ENCODE data around the gene NEGR1. TPM values are rescaled to one million over a fixed set of nuclear protein-coding genes. Genes with fewer than 3 reads are reported as not detected.
"Not testable (repeated sequence)": the region's sequence is repeated elsewhere in the genome, so short reads cannot be mapped to it uniquely, and the experiment has no call there.

The NEGR1 gene
- total RNA-seq, 1 experiment from 2014 or later = 0.03 TPM

DNA sequence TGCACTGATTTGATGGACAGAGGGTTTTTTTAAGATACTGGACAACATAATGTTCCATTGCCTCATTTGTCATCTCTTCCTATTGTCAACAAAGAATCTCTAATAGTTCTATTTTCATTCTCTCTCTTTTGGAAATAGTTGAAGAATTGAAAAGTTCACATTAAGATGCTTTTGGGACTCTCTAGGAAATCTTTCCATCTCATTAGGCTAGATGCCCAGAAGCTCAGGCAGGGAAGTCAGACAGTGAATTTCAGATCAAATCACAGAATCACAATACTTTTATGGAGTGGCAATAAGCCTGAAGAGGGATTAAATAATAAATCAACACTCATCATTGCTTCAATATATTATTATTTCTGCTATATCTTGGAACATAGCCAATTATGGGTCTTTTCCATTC lies 29.2 kb downstream of the NEGR1 start:
- DNase-seq (ENCODE audit: low read depth) = no peak
- in situ Hi-C loops (cut with HindIII; ENCODE audit: low pct_unique_long_range_greater_than_20kb, low sequenced_read_pairs) = no loop called here

DNA sequence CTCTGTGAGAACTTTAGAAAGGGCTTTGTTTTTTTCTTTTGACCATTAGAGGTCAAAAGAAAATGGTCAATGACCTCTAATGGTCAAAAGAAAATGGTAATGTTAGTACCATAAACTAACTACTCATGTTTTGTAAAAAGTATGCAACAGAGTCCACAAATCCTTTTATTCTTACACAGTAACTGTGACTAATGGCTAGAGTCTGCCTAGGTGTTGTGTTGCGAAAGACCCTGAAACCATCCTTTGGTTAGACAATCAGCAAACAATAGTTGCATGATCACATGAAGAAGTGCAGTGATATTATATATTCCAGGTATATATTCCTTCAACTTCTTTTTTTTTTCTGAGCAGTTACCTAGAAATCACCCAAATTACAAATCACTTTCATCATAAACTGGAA lies 40.9 kb downstream of the NEGR1 start:
- in situ Hi-C loops (cut with HindIII; ENCODE audit: low pct_unique_long_range_greater_than_20kb, low sequenced_read_pairs) = no loop called here

DNA sequence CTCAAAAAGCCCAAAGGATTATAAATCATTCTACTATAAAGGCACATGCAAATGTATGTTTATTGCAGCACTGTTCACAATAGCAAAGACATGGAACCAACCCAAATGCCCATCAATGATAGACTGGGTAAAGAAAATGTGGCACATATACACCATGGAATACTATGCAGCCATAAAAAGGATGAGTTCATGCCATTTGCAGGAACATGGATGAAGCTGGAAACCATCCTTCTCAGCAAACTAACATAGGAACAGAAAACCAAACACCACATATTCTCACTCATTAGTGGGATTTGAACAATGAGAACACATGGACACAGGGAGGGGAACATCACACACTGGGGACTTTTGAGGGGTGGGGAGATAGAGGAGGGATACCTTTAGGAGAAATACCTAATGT lies 46.4 kb downstream of the NEGR1 start:
- DNase-seq (ENCODE audit: low read depth); in situ Hi-C loops (cut with HindIII; ENCODE audit: low pct_unique_long_range_greater_than_20kb, low sequenced_read_pairs): not testable (repeated sequence)

More for the DNA sequence above, 40.9 kb downstream of the NEGR1 start:
- no peak for DNase-seq (ENCODE audit: low read depth)

DNA sequence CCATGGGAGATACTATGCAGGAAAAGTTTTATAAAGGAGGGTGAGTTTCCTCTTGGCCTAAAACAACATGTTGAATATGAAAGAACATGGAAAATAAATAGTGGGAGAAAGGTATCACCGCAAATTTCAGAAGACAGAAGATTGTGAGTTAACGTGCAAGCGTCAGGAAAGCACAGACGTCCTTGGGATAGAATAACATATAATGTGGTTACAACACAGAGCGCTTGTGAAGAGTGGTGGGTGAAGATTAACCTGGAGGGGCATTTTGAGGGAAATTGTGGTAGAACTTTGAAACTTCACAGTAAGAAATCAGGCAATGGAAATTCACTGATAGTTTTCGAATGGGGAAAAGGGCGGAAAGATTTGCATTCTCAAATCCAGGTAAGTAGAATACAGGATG lies 47.3 kb downstream of the NEGR1 start:
- in situ Hi-C loops (cut with HindIII; ENCODE audit: low pct_unique_long_range_greater_than_20kb, low sequenced_read_pairs) = no loop called here
- no peak for DNase-seq (ENCODE audit: low read depth)

DNA sequence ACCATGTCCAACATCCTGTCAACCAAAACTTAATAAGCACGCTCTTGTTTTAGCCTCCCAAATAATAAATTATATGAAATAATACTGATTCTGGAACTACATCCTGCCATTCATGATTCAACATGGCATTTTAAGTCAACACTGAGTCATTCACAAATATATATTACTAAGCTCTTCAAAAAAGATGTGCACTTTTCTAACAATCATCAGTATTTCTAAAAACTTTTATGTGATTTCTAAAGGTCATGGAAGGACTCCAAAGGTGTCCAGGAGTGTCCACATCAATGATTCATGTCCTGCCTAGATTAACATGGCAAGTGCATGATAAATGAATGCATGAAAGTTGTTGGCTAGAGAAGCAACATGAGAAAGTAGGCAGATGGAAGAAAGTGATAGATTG lies 51.6 kb downstream of the NEGR1 start:
- DNase-seq (ENCODE audit: low read depth) = no peak

DNA sequence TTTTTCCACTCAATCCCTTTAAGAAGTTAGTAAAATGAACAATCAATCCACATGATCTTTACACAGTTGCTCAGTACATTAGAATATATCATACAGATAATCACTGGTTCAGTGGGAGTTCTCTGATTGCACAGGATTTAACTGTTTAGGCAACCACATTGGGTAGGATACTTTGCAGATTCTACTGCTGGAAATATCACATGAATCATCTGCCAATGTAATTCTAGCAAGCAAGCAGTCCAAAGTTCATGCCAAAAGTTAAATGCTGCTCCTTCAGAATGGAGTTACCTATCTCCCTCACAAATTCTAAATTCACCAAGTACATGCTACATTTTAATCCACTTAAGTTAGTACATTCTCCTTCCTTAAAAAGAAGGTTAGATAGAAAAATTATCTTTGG lies 52.4 kb downstream of the NEGR1 start:
- in situ Hi-C loops (cut with HindIII; ENCODE audit: low pct_unique_long_range_greater_than_20kb, low sequenced_read_pairs) = no loop called here
- no peak for DNase-seq (ENCODE audit: low read depth)

More for the DNA sequence above, 51.6 kb downstream of the NEGR1 start:
- in situ Hi-C loops (cut with HindIII; ENCODE audit: low pct_unique_long_range_greater_than_20kb, low sequenced_read_pairs) = no loop called here

DNA sequence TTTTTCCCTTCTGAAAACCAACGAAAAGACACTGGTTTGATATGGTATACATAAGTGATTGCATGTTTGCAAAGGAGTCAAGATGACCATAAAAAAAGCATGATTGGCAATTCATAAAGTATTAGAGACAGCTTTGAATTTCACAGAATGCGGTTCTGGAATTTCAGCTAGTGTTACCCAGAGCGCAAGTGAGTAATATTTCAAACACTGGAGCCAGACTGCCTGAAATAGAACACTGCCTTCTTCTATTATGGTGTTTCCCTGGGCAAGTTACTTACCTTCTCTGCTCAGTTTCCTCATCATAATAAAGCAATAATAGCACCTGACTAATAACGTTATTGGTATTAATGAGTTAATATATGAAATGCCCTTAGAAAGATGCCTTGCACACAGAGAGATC lies 54.7 kb downstream of the NEGR1 start:
- DNase-seq (ENCODE audit: low read depth) = no peak
- in situ Hi-C loops (cut with HindIII; ENCODE audit: low pct_unique_long_range_greater_than_20kb, low sequenced_read_pairs) = no loop called here

DNA sequence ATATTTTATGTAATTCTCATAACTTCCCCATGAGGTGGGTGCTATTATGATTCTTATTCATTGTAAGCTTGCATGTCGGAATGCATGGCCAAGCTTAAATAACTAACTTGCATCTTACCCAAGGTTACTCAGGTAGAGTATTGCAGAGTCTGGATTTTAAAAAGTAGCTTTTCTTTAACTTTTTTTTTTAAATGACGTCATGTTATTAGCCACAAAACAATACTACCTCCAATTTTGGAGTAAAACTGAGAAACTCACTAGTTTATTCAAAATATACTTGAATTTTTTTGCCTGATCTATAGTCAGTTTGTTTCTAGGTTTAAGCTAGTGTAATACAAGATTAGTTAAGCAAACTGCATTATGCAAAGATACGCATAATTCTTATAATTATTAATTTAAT lies 57.8 kb downstream of the NEGR1 start:
- no peak for DNase-seq (ENCODE audit: low read depth)
- in situ Hi-C loops (cut with HindIII; ENCODE audit: low pct_unique_long_range_greater_than_20kb, low sequenced_read_pairs) = no loop called here

DNA sequence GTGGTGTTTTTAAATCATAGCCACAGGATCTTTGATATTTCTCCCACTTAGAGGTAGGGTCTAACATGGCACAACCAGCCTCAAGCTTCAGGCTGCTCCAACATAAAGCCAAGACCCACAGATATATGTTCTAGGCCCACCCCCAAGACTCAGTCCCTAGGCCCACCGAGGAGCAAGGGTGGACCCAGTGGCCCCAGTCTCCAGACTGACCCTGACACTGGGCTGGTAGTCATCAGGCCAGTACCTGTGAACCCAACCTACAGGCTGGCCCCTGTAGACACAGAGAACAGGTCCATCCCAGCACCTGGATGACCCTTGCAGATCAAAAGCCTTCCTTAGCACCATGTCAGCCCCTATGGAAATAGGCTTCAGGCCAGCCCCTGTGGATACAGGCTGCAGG lies 60.5 kb downstream of the NEGR1 start:
- in situ Hi-C loops (cut with HindIII; ENCODE audit: low pct_unique_long_range_greater_than_20kb, low sequenced_read_pairs) = no loop called here
- DNase-seq (ENCODE audit: low read depth) = no peak

DNA sequence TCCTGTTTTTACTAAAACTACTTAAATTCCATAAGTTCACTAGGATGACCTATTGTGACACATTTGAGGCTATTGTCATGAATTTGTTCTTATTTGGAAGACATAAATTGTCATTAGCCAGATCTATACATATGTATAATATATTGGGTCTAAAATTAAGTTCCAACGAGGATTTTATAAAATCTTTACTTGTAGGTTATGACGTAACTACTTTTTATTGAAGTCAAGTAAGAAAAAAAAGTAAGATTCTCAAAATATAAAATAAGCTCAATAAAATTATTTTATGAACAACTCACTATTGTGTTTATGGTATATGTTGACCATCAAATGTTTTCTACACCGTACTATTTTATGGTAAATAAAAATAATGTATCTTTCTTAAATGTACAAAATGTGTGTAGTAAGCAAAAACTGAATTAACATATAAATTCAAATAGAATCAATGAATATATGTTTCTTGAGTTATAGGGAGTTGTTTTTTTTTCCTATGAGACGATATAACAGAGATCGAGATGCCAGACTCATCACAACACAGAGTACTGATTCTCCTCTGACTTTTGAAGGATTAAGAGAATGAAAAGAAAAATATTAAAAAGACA lies 64.1 kb downstream of the NEGR1 start:
- in situ Hi-C loops (cut with HindIII; ENCODE audit: low pct_unique_long_range_greater_than_20kb, low sequenced_read_pairs) = no loop called here
- DNase-seq (ENCODE audit: low read depth) = no peak

DNA sequence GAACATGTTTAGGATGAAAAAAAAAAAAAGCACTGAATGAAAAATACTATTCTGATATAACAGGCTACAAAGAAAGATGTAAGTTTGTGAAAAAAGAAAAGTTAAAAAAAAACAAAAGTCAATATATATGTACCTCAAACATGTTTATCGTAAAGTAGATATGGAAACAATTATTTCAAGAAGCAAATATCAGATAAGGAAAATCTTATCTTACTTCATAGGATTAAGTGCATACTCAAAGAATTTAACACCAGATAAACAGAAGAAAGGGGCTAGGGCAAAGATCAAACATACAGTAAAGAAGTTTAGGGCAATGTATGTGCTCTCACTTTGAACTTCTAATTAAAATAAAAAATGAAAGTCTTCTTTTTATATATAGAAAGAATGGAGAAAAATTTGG lies 75.3 kb downstream of the NEGR1 start:
- in situ Hi-C loops (cut with HindIII; ENCODE audit: low pct_unique_long_range_greater_than_20kb, low sequenced_read_pairs) = no loop called here
- no peak for DNase-seq (ENCODE audit: low read depth)

DNA sequence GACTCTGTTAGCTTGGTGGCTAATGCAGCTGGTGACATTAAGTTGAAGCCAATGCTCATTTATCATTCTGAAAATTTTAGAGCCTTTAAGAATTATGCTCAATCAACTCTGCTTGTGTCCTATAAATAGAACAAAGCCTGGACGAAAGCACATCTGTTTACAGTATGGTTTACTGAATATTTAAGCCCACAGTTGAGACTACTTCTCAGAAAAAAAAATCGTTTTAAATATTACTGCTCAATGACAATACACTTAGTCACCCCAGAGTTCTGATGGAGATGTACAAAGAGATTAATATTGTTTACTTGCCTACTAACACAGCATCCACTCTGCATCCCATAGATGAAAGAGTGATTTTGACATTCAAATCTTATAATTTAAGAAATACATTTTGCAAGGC lies 79.6 kb downstream of the NEGR1 start:
- in situ Hi-C loops (cut with HindIII; ENCODE audit: low pct_unique_long_range_greater_than_20kb, low sequenced_read_pairs) = no loop called here
- no peak for DNase-seq (ENCODE audit: low read depth)

DNA sequence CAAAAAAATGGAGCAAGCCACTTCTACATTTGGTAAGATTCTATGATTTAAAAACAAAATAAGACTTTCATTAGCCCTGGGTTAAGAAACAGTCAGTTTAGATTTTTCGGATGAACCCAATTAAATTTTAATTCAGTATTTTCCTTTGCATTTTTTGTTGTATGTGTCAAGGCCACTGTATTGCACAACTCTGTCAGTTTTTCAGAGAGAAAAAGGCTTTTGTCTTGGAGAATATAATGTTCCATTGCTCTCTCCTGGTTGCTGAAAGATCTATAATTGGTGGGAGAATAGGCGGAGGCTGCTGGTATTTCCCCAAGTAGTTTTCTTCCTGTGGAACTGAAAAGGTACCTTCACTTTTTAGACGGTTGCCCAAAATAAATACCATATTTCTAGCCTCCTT lies 84.6 kb downstream of the NEGR1 start:
- in situ Hi-C loops (cut with HindIII; ENCODE audit: low pct_unique_long_range_greater_than_20kb, low sequenced_read_pairs) = no loop called here
- no peak for DNase-seq (ENCODE audit: low read depth)

DNA sequence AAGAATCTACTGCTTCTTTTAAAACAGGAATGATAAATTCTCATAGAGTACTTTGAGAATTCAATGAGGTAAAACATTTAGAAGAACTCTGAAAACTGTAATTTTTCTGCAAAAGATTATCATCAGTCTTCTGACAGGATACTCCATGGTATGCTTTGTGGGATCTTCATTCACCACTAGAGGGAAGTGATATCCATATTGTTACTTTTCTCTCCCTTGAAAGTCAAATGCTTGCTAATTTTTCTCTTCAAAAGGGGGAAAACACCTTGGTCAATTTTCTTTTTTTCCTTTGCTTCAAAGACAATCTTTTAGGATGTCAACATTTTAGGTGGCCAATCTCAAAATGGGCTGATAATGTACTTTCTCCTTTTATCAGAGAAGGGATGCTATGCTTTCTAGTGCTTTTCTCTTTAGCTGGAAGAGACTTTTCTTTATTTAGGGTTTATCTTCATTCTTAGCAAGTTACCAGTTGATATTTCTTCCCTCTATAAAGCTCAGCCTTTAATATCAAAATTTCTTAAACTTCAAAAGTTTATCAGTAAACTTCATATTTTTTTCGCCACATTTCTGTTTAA lies 95.5 kb downstream of the NEGR1 start:
- DNase-seq (ENCODE audit: low read depth) = no peak
- in situ Hi-C loops (cut with HindIII; ENCODE audit: low pct_unique_long_range_greater_than_20kb, low sequenced_read_pairs) = no loop called here

DNA sequence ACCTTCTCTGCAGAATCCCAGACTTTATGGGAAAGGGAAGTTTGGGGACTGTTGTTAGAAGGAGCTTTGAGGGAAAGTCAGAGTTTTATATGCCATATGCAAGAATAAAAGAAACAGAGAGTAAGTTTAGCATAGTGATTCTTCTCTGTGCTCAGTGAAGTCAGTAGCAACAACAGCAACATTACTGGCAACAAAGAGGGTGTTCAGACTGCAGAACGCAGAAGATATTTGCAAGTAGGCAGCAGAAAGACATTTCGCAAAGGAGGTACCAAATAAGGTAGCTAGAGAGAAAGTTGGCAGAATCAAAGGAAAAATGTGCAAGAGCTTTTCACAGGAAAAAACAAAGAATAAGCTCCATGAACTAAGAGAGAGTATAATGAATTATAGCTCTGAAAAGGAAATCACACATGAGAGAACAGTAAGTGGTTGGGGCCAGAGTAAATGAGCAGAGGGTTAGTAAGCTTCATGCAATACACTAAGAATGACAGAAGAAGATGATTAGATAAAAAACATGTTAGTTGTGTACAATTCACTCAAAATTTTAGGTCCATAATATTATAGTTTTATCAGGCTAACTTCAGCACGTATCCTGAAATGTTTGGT lies 98.1 kb downstream of the NEGR1 start:
- DNase-seq (ENCODE audit: low read depth) = no peak

DNA sequence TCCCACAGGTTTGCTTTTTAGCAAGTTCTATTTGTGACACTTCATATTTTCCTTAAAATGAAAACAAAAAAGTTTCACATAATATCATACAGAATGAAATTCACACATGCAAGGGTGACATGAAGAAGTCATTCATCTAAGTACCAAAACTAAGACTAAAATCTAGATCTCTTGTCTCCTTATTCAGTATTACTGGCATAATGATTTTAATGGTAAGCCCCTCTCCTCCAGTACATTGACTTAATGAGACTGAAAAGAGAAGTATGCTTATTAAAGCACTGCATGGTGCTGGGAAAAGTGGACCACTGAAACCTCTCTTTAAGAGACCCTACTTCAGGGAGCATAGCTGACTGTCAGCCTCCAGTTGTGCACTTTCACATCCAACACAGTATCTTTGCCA lies 99.5 kb downstream of the NEGR1 start:
- in situ Hi-C loops (cut with HindIII; ENCODE audit: low pct_unique_long_range_greater_than_20kb, low sequenced_read_pairs) = no loop called here
- DNase-seq (ENCODE audit: low read depth) = no peak

More for the DNA sequence above, 98.1 kb downstream of the NEGR1 start:
- in situ Hi-C loops (cut with HindIII; ENCODE audit: low pct_unique_long_range_greater_than_20kb, low sequenced_read_pairs) = no loop called here

DNA sequence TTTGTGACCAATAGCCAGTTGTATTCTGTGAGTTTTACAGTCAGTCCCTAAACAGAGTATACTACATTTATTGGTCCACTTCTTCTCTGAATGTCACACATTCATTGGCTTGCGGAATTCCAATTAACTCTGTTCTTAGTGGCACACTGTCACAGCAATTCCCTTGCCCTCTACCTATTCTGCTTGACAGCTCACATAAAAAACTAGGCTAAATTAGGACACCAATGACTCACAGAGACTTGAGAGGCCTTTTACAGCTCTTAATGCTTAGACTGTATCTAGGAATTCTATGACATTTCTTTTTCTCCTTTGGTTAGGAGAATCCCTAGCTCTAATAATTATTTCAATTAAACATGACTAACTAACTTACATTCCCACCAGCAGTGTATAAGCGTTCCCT lies 104.1 kb downstream of the NEGR1 start:
- in situ Hi-C loops (cut with HindIII; ENCODE audit: low pct_unique_long_range_greater_than_20kb, low sequenced_read_pairs) = no loop called here
- no peak for DNase-seq (ENCODE audit: low read depth)

DNA sequence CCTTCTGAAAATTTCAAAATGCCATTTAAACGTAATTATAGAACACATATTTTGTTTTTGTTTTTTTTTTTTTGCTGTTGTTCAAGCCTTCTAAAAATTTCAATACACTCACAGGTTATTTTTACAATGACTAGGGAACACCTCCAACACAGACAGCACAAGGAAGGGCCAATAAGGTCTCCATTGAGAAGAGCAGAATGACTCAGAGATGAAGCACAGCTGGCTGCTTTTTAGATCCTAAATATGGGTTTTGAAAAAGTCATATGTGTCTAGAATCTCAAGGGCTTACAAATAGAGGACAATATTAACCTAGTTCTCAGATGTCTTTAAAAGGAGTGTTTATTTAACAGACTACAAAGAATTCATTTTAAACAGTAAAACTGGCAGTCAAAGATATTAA lies 104.6 kb downstream of the NEGR1 start:
- in situ Hi-C loops (cut with HindIII; ENCODE audit: low pct_unique_long_range_greater_than_20kb, low sequenced_read_pairs) = no loop called here
- no peak for DNase-seq (ENCODE audit: low read depth)

DNA sequence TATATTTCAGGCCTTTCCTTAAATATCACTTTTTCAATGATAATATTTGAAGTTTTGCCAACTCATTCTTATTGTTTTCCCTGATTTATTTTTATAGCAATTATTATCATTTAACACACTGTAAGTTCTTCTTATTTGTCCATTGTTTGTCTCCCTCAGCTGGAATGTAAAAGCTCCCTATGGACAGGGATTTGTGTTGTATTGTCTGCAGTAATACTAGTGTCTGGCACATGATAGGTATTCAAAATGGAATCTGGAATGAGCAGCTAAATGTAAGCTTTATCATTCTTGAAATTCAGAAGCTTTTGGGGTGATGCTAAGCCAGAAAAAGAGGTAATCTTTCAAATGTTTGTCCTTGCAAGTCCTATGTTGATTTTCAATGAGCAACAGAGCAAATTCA lies 112.1 kb downstream of the NEGR1 start:
- in situ Hi-C loops (cut with HindIII; ENCODE audit: low pct_unique_long_range_greater_than_20kb, low sequenced_read_pairs) = no loop called here
- no peak for DNase-seq (ENCODE audit: low read depth)

DNA sequence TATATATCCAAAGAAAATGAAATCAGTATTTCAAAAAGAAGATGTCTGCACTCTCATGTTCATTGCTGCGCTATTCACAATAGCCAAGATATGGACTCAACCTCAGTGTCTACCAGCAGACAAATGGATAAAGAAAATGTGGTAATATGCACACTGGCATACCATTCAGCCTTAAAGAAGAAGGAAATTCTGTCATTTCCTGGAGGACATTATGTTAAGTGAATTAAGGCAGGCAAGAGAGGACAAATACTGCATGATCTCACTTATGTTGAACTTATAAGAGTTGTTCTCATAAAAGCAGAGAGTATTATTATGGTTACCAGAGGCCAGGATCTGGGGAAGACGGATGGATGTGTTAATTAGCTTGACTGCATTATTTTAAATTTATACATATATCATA lies 115.9 kb downstream of the NEGR1 start:
- in situ Hi-C loops (cut with HindIII; ENCODE audit: low pct_unique_long_range_greater_than_20kb, low sequenced_read_pairs) = no loop called here
- DNase-seq (ENCODE audit: low read depth) = no peak

Data from Caki2 (cell line).